Limb (tissue), 2 donors: ENCODE measurements around the gene ARHGEF16.

Source experiments
- DNase-seq, 2 donors: peaks; one replicate each; pipeline ENCODE4 v3.0.0-alpha.2; 2016; ENCODE audit errors: extremely low spot score in 2 of 2

Gene ARHGEF16

GRCh38 chr1:3422638-3423037 lies 31.8 kb upstream of the ARHGEF16 start:
- no peak for DNase-seq

DNA sequence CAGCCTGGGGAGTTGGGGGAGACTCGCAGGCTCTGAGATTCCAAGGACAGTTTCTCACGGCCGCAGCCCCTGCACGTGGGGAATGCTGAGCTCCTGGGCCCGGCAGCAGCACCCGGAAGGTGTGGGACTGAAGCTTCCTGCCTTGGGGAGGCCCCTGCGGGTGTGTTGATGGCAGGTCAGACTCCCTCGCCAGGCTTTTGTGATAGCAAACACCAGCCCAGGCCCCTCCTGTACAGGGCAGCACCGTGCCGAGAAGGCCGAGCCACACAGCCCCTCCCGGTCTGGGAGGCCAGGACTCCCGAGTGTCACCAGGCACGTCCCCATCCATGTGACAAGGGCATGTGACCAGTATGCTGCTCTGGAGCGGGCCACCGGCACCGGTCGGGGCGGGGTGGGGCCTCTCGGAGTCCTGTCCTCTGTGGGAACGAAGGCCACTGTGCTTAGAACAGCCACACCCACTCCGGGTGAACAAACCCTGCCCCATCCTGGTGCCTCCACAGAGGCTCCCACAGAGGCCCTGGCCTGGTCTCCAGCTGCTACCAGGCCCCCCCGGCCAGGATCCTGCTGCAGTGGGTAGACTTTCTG lies 31.1 kb upstream of the ARHGEF16 start:
- no peak for DNase-seq

DNA sequence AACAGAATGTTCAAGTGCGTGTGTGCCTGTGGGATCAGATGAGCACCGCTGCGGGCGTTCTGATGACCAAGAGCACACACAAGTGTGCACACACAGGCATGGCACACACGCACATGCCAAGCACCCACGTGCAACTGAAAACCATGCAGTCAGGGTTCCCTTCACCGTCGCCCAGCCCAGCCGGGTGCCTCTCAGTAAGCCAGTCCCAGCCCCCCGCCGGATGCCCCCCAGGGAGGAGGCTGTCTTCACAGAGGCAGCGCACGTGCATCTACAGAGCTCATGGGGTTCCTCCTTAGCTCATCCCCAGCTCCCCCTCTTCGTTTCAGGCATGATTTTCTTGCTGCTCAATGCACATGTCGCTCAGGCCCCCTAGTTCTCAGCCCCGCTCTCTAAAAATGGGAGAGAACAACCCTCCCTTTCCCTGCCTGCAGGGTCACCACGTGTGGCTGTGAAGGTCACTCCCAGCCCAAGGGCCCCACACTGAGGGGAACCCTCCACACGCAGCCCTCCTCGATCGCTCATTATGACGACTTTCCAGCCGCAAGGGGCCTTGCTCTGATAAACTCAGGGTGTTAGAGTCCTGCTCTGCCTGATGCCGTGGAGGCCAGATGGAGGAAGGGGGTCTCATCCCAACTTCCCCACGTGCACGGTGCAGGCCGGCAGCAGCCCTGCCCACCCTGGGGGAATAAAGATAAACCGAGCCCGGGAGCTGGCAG lies 30.4 kb upstream of the ARHGEF16 start:
- no peak for DNase-seq

DNA sequence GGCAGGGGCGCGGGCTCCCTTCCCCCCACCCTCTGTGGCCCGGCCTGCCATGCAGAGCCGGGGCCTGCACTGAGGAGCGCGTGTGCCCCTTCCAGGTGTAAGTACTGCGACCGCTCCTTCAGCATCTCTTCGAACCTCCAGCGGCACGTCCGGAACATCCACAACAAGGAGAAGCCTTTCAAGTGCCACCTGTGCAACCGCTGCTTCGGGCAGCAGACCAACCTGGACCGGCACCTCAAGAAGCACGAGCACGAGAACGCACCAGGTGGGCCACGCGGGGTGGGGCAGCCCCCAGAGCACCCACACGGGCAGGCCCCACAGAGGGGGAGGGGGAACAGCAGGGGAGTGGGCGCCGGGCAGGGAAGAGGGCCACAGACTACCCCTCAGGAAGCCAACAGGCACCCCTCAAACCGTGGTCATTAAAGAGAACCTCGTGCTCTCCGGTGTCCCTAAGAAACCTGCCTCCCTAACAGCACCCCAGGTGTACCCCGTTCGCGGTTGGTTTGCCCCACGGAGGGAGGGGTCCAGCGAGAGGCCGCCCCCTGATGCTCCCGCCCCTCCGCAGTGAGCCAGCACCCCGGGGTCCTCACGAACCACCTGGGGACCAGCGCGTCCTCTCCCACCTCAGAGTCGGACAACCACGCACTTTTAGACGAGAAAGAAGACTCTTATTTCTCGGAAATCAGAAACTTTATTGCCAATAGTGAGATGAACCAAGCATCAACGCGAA lies 28.8 kb upstream of the ARHGEF16 start:
- no peak for DNase-seq

DNA sequence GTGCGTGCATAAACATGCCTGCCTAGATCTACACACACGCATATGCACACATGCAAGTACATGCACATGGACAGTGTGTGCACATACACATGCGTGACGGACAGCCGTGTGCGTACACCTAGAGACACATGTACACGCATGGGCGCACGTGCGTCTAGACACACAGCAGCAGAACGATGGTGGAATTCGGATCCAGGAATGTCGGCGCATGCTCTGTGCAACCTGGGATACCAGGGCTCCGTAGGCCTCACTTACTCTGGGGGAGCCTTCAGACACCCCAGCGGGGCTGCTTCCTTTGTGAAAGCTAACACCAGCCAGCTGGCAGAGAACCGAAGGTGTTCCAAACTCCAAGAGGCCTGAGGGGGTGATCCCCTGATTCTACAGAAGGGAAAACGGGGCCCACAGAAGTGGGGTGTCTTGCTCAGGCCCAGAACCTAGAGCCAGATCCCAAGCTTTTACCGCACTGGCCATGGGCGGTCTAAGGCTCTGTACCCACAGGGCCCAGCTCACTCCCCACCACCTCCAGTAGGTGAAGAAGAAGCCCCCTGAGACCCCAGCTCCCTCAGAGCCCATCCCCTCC lies 27.4 kb upstream of the ARHGEF16 start:
- no peak for DNase-seq

DNA sequence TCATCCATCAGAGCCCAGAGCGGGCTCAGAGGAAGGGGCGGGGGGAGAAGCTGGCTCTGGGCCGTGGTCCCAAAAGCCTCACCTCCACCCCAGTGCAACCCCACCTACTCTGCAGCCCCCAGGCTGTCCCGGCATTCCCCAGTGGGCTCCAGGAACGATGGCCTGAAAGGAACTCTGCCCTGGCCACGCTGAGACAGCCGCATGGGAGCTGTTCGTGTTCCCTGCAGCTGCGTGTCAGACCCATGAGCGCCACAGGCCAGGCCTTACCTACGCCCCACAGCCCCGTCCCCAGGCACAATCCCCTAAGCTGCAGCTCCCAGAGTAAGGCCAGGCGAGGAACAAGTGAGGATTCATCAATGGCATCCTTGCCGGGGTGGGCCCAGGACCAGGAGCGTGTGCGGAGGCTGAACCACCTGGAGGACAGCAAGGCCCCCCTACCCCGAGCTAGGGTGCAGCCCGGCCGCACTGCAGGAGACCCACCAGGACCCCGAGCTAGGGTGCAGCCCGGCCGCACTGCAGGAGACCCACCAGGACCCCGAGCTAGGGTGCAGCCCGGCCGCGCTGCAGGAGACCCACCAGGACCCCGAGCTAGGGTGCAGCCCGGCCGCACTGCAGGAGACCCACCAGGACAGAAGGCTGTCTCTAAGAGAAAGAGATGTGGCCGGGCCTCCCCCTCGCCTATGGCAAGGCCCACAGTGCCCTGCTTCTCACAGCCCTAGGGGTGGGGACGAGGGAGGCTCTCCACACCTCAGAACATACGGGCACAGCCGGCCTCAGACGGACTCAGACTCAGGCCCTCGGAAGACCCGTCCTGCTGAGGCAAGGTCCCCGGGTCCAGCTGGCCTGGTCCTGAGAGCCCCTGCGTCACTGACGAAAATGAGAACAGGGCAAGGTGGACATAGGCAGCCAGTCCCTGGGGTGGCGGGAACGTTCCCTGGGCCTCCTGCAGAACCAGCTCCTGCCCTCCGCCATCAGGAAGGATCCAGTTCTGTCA lies 26.5 kb upstream of the ARHGEF16 start:
- DNase-seq = no peak

DNA sequence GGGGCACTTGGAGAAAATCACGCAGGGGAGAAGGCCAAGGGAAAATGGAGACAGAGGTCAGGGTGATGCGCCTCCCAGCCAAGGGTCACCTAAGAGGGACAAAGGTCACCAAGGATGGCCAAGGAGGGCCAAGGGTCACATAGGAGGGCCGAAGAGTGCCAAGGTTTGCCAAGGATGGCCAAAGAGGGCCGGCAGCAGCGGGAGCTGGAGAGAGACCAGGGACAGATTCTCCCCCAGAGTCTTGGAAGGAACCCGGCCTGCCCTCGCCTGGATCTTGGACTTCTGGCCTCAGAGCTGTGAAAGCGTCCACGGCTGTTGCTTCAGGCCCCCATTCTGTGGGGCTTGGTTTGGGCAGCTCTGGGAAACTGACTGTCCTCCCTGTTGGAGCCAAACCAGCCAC lies 25.6 kb upstream of the ARHGEF16 start:
- no peak for DNase-seq

DNA sequence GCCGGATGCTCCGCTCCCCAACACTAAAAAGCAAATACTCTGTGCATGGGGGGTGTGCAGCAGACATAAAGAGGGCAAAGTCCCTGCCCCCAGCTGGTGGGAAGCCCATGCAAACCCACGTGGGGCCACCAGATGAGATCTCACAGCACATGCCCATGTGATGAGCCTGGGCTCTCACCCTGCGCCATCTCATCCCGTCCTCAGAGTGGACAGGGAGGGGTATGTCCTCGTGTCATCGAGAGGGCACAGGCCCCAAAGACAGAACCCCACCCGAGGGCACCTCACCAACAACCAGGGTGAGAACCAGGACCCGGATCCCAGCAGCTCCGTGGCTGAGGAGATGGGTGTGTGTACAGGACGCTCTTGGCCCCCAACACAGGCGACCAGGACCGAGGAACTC lies 25.1 kb upstream of the ARHGEF16 start:
- DNase-seq = no peak

DNA sequence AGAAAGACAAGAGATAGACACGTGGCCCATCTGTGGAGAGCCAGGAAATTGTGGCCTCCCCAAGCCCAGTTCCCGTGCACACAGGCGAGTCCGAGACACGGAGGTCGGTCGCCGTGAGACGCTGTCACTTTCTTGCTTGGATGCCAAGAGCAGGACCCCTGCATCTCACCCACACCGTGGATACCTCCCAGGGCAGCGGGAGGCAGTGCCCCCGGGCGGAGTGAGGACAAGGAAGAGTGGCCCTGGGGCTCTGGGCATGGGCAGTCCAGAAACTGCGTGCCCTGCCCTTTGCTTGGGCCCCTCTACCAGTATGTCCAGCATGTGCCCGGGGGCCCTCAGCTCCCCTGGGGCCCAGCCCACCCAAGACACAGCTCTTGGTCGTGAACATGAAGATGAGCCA lies 24.7 kb upstream of the ARHGEF16 start:
- DNase-seq = no peak

DNA sequence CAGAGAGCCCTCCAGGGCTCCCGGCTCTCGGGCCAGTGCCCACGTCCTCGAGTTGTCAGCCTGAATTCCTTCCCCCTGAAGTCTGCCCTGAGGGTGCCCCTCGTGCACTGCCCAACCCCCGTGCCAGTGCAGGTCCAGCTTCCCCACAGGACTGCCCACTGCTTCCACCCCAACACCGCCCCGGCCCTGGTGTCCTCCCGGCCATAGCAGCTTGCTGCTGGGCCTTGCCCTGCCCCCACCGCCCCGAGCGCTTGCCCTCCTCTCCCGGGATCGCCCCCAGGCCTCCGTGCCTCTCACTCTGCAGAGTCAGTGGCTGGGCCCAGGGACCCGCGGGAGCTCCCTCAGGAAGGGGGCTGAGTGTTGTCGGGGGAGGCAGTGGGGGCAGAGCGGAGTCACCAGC lies 24.1 kb upstream of the ARHGEF16 start:
- DNase-seq = no peak

DNA sequence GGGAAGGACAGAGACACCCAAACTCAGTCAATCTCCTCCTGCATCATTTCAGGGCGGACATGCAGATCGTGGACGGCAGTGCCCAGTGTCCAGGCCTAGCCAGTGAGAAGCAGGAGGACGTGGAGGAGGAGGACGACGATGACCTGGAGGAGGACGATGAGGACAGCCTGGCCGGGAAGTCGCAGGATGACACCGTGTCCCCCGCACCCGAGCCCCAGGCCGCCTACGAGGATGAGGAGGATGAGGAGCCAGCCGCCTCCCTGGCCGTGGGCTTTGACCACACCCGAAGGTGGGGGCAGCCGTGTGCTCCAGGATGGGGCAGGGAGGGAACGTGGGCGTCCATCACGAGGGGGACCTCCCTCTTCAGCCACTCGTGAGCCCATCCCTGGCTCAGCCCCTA lies 23.6 kb upstream of the ARHGEF16 start:
- no peak for DNase-seq

DNA sequence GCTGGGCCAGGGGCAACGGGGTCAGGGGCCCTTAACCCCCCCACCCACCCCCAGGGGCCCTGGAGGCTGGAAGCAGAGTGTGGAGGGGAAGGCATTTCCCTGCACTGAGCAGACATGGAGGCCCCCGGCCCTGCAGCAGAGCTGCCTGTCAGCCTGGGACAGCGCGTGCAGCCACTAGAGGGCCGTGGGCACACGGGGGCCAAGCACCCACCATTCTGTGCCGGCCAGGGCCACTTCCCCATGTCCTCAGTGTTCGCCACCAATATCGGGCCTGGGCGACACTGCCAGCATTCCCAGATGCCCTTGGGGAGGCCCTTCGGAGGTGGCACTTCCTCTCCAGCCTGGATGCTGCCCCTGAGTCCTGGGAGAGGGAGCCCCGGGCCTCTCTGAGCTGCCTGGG lies 23.2 kb upstream of the ARHGEF16 start:
- DNase-seq = no peak

- DNase-seq = no peak
Measured at GRCh38 chr1:3431686-3432085, 22.8 kb upstream of the ARHGEF16 start.

GRCh38 chr1:3432306-3432705 lies 22.2 kb upstream of the ARHGEF16 start:
- DNase-seq = no peak

- DNase-seq = no peak
Measured at GRCh38 chr1:3433076-3433475, 21.4 kb upstream of the ARHGEF16 start.

DNA sequence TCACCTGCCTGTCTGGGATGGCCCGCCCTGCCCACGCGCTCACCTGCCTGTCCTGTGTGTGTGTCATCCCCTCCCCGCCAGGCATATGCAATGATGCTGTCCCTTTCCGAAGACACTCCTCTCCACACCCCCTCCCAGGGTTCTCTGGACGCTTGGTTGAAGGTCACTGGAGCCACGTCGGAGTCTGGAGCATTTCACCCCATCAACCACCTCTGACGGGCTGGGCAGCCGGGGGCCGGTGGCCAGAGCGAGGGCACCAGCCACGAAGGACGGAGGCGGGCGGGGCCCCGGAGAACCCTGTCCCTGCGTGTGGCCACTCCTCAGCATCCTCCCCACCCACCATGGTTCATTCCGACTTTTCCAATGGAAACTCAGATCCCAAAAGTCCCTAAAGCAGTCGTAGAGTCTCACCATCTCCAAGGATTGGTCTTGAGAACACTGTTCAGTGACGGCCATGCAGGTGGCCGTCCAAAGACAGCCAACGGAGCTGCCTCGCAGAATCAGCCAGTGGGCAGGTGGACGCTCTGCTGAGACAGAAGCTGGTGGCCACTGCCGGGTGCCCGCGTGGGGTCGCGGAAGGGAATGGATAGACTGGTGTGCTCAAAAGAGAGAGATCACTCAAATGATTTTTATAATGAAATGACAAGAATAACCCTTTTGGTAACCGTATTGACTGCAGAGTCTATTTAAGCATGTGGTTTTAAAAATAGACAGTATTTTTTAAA lies 20.7 kb upstream of the ARHGEF16 start:
- no peak for DNase-seq

GRCh38 chr1:3434406-3435110 lies 19.9 kb upstream of the ARHGEF16 start:
- DNase-seq = no peak

GRCh38 chr1:3435666-3436065 lies 18.8 kb upstream of the ARHGEF16 start:
- DNase-seq = no peak

DNA sequence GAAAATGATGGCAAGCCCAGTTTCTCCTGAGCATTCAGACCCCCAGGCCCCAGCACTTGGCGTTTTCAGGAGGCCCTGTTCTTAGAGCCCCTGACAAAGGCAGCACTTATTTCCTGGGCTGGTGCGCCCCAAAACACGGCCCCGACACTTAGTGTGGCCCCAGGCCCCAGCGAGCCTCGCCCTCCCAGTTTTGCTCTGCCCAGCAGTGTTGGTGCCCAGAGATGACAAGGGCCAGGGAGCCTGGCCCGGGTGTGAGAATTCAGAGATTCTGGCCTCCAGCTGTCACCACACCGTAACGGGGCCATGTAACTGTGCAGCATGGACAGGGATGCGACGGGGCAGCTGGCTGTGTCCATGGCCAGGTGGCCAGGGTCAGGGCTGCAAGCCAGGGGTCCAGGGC lies 18.0 kb upstream of the ARHGEF16 start:
- DNase-seq = no peak

DNA sequence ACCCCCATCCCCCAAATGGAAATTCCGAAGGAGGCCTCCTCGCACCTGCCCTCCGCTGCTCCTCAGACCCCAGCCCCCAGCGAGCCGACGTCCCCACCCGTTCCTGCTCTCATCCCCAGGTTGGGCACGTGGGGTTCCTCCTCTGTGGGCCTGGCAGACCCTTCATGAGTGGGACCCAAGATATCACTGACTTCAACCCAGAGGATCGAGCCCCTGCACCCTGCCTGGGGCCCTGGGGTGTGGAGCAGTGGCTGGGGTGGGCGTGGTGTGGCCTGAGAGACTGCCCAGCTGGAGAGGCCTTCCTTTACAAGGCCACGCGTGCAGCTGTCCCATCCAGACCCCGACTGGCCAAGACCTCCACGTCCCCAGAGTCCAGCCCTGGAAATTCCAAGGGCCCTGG lies 17.6 kb upstream of the ARHGEF16 start:
- no peak for DNase-seq
